Liver (tissue), 9 donors: ENCODE results near the gene PRKACA. TPM values are rescaled to one million over a fixed set of nuclear protein-coding genes. Genes with fewer than 3 reads are reported as not detected.

Source experiments
- DNase-seq: peaks from one replicate; pipeline ENCODE4 v3.0.0-alpha.2; 2017; ENCODE audit warnings: low spot score
- H3K27ac ChIP-seq, 2 donors: one replicate each; pipeline ENCODE4 v1.7.0; 2013; ENCODE audit warnings: inconsistent platforms in 2 of 2, low read length in 2 of 2, control low read depth in 1 of 2, low read depth in 1 of 2, mild to moderate bottlenecking in 1 of 2
- H3K27me3 ChIP-seq, 4 donors: one replicate each; pipeline versions ENCODE4 v1.6.1 to v1.7.0; 2013; ENCODE audit warnings: low read length in 3 of 4, inconsistent platforms in 1 of 4, mild to moderate bottlenecking in 1 of 4, moderate library complexity in 1 of 4; ENCODE audit not compliant: control insufficient read depth in 4 of 4, insufficient read depth in 4 of 4
- H3K36me3 ChIP-seq, 4 donors: one replicate each; pipeline versions ENCODE4 v1.6.1 to v1.7.0; 2013; ENCODE audit warnings: low read length in 3 of 4, mild to moderate bottlenecking in 3 of 4, low read depth in 1 of 4, moderate library complexity in 1 of 4; ENCODE audit not compliant: control insufficient read depth in 4 of 4, insufficient read depth in 3 of 4
- H3K4me1 ChIP-seq, 4 donors: one replicate each; pipeline versions ENCODE4 v1.6.1 to v1.7.0; 2013; ENCODE audit warnings: low read length in 3 of 4, mild to moderate bottlenecking in 3 of 4, moderate library complexity in 1 of 4; ENCODE audit not compliant: control insufficient read depth in 4 of 4, insufficient read depth in 4 of 4
- H3K4me3 ChIP-seq, 3 donors: one replicate each; pipeline versions ENCODE4 v1.6.1 to v1.7.0; 2013; ENCODE audit warnings: low read length in 3 of 3, control low read depth in 1 of 3, low read depth in 1 of 3, mild to moderate bottlenecking in 1 of 3
- H3K9ac ChIP-seq, 2 donors: one replicate each; pipeline ENCODE4 v1.7.0; 2013; ENCODE audit warnings: low read length in 2 of 2, mild to moderate bottlenecking in 2 of 2, moderate library complexity in 2 of 2, control low read depth in 1 of 2, low read depth in 1 of 2
- H3K9me3 ChIP-seq, 4 donors: one replicate each; pipeline versions ENCODE4 v1.6.1 to v1.7.0; 2013; ENCODE audit warnings: low read length in 3 of 4; ENCODE audit not compliant: control insufficient read depth in 4 of 4
- FOXA2 ChIP-seq: IDR thresholded peaks from 2 replicates; pipeline ENCODE4 v1.6.1; 2016; ENCODE audit warnings: antibody characterized with exemption
- GABPA ChIP-seq, 2 donors: IDR thresholded peaks in 1 of 2; conservative IDR thresholded peaks in 1 of 2; 2 replicates each; pipeline ENCODE4 v1.6.1; 2016; ENCODE audit warnings: antibody characterized with exemption in 2 of 2, mild to moderate bottlenecking in 1 of 2, moderate library complexity in 1 of 2
- HNF4A ChIP-seq, 2 donors: conservative IDR thresholded peaks; 2 replicates each; pipeline ENCODE4 v1.6.1; 2016; ENCODE audit warnings: antibody characterized with exemption in 2 of 2, mild to moderate bottlenecking in 2 of 2
- NR2F2 ChIP-seq: IDR thresholded peaks from 2 replicates; pipeline ENCODE4 v1.6.1; 2016; ENCODE audit warnings: antibody characterized with exemption
- RAD21 ChIP-seq, 2 donors: IDR thresholded peaks; 2 replicates each; pipeline ENCODE4 v1.6.1; 2016; ENCODE audit warnings: antibody characterized with exemption in 2 of 2, mild to moderate bottlenecking in 2 of 2
- RXRA ChIP-seq, 2 donors: IDR thresholded peaks; 2 replicates each; pipeline ENCODE4 v1.6.1; 2017 to 2018; ENCODE audit warnings: antibody characterized with exemption in 2 of 2, mild to moderate bottlenecking in 1 of 2
- SP1 ChIP-seq: IDR thresholded peaks from 2 replicates; pipeline ENCODE4 v1.6.1; 2018; ENCODE audit warnings: antibody characterized with exemption, mild to moderate bottlenecking
- TAF1 ChIP-seq: conservative IDR thresholded peaks from 2 replicates; pipeline ENCODE4 v1.6.1; 2016; ENCODE audit warnings: antibody characterized with exemption, mild to moderate bottlenecking
- YY1 ChIP-seq: IDR thresholded peaks from 2 replicates; pipeline ENCODE4 v1.6.1; 2016; ENCODE audit warnings: antibody characterized with exemption, mild to moderate bottlenecking
- ZBTB33 ChIP-seq: IDR thresholded peaks from 2 replicates; pipeline ENCODE4 v1.6.1; 2016; ENCODE audit warnings: antibody characterized with exemption
- WGBS: extraction: QIAGEN DNeasy Blood & Tissue Kit; methylation state at CpG from one replicate; pipeline ENCODE4 v1.1.7; 2013; 5-methylcytosine and 5-hydroxymethylcytosine counted together
- polyA plus RNA-seq, 2 donors: library from polyadenylated mRNA; stranded (reverse) in 1 of 2; unstranded in 1 of 2; fragments of 200-250 nt in 1 of 2; fragments of >200 nt in 1 of 2; fragmentation: Nextera tagmentation in 1 of 2; extraction: Ambion mirVana in 1 of 2; gene quantifications; one replicate each; pipeline versions ENCODE4 v1.2.1 to v1.2.3, GENCODE V29; 2013 to 2015
- total RNA-seq, 2 donors: library from RNA; depleted of rRNA; stranded (reverse); fragments of >200 nt; gene quantifications; one replicate each; pipeline ENCODE4 v1.2.3, GENCODE V29; 2014
- donor health status: healthy.
- donor health status: healthy.
- donor health status: healthy.
- donor health status: healthy.
- donor health status: healthy.

Gene PRKACA
- total and polyA plus RNA-seq, 4 donors = 15.5 to 72.4 (median 40.2) TPM

GRCh38 chr19:14158276-14159023 is 40.9 kb upstream of the PRKACA start:
- Histone ChIP-seq H3K4me3 (no peak overlapping the region), H3K27ac (no peak overlapping the region), H3K4me1 (no peaks in the 10 kb centered on the region), H3K9ac (no peak overlapping the region), H3K9me3 (no peaks in the 10 kb centered on the region), H3K27me3 (no peaks in the 10 kb centered on the region), H3K36me3 (peaks cover 0 to 2% (median 0%) of the 10 kb centered on the region in 4 donors)
- no peak for TF ChIP-seq HNF4A (conservative IDR thresholded peaks at IDR 0.05)
- no peak for TF ChIP-seq RXRA (IDR thresholded peaks at IDR 0.05)
- TF ChIP-seq YY1 = no peak
- no peak for TF ChIP-seq ZBTB33
- no peak for TF ChIP-seq GABPA (IDR thresholded peaks at IDR 0.05 in 1 of 2, conservative IDR thresholded peaks at IDR 0.05 in 1 of 2)
- WGBS = 93% methylated on average over 16 of the region's 16 CpGs
- no peak for DNase-seq

- Histone ChIP-seq H3K36me3 (peaks cover 0 to 2% (median 0%) of the 10 kb centered on the region in 4 donors), H3K4me3 (no peak overlapping the region), H3K9me3 (no peaks in the 10 kb centered on the region), H3K4me1 (no peaks in the 10 kb centered on the region), H3K27me3 (no peaks in the 10 kb centered on the region), H3K27ac (no peak overlapping the region), H3K9ac (no peak overlapping the region)
- DNase-seq = no peak
- TF ChIP-seq RAD21 (IDR thresholded peaks at IDR 0.05) = no peak
- no peak for TF ChIP-seq FOXA2
- no peak for TF ChIP-seq NR2F2
- TF ChIP-seq ZBTB33 = no peak
- no peak for TF ChIP-seq TAF1
- TF ChIP-seq HNF4A (conservative IDR thresholded peaks at IDR 0.05) = no peak
- 97% methylated on average over 26 of the region's 26 CpGs for WGBS
Measured at GRCh38 chr19:14156971-14157717, 39.6 kb upstream of the PRKACA start.

GRCh38 chr19:14156122-14156521 is 38.6 kb upstream of the PRKACA start:
- Histone ChIP-seq H3K36me3 (peaks cover 0 to 2% (median 0%) of the 10 kb centered on the region in 4 donors), H3K27me3 (no peaks in the 10 kb centered on the region), H3K4me3 (no peak overlapping the region), H3K9ac (no peak overlapping the region), H3K27ac (no peak overlapping the region), H3K9me3 (no peaks in the 10 kb centered on the region), H3K4me1 (no peaks in the 10 kb centered on the region)
- no peak for TF ChIP-seq RXRA (IDR thresholded peaks at IDR 0.05)
- no peak for TF ChIP-seq GABPA (IDR thresholded peaks at IDR 0.05 in 1 of 2, conservative IDR thresholded peaks at IDR 0.05 in 1 of 2)
- TF ChIP-seq SP1 = no peak
- no peak for TF ChIP-seq FOXA2
- WGBS = 95% methylated on average over 12 of the region's 12 CpGs
- DNase-seq = no peak
